Measurements from ENCODE around the gene MTR.
"Not testable (repeated sequence)": the region's sequence is repeated elsewhere in the genome, so short reads cannot be mapped to it uniquely, and the experiment has no call there.

Gene MTR

DNA sequence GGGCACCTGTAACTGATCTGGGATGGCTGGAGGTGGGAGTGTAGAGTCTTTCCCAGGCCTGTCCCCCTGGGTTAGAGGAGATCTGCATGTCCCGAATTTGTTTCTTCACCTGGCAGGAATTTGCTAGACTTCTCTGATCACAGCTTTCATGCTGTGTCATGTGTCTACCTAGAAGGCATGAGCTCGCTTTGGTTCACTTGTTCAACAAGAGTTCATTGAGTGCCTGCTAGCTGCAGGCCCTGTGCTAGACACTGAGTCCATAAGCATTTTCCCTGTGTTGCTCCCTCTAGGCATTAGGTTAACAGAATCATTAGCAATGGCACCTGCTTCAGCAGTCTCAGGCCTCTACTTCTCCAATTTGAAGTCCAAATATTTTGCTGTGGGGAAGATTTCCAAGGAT is 101.6 kb downstream of the MTR start:
- no peaks in the 10 kb centered on the region for H3K27me3 ChIP-seq (ENCODE audit: insufficient read depth, insufficient read length)
- no peaks in the 10 kb centered on the region for H3K4me1 ChIP-seq (ENCODE audit: insufficient read depth, insufficient read length)
- no peak overlapping the region for H3K9ac ChIP-seq (ENCODE audit: insufficient read length, low read depth)
- TF ChIP-seq YY1 (IDR thresholded peaks at IDR 0.05; ENCODE audit: insufficient read depth, insufficient read length) = no peak
- TF ChIP-seq SUZ12 (IDR thresholded peaks at IDR 0.05; ENCODE audit: extremely low read depth, insufficient read depth, insufficient read length) = no peak
- no peak for TF ChIP-seq ZNF274 (IDR thresholded peaks at IDR 0.05; ENCODE audit: low read depth, low read length)
- DNase-seq (ENCODE audit: low read depth, low spot score) = no peak
- H3K9me3 ChIP-seq (ENCODE audit: insufficient read depth, low read length) = no peaks in the 10 kb centered on the region
- H3K4me3 ChIP-seq (ENCODE audit: insufficient read length, low read depth) = no peak overlapping the region
- H3K36me3 ChIP-seq (ENCODE audit: insufficient read depth, insufficient read length, low read length) = peaks cover 88% of the 10 kb centered on the region

DNA sequence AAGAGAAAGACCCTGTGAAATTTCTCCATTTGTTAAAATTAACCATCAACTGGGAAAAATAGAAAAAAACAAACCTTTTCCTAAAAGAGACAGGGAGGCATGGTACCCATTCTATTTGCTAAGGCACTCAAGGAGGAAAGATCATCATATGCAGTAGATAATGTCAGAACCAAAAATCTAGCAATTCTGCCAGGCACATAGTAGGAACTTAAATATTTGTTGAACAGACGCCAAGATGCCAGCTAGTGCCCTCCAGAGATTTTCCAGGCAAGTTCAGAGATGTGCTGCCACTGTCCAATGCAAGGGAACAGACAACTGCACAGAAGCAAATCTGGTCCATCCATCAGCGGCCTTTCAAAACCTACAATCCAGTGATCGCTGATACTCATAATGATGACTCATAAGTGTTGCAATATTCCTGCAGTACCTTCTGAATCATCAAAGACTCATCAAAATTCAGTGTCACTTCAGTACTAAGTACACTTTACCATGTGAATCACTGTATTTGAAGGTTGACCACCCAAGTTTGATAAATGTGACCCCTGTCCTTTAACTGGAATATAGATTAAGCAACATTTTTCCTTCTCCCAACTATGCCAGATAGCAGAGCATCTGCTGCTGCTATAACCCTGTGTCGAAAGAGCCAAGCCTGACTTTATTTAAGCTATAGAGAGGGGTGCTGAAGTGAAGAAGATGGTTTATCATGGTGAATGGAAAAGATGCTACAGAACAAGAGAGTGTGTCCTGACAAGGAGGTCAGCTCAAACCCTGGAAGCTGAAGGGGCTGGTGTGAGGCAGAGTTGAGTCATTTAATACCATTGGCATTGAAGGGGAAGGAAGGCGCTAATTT is 110.0 kb downstream of the MTR start:
- Histone ChIP-seq H3K36me3 (ENCODE audit: insufficient read depth, insufficient read length, low read length) (peaks cover 22% of the 10 kb centered on the region), H3K9ac (ENCODE audit: insufficient read length, low read depth) (no peak overlapping the region), H3K4me1 (ENCODE audit: insufficient read depth, insufficient read length) (peaks cover 2% of the 10 kb centered on the region), H3K9me3 (ENCODE audit: insufficient read depth, low read length) (peaks cover 13% of the 10 kb centered on the region), H3K4me3 (ENCODE audit: insufficient read length, low read depth) (no peak overlapping the region), H3K27me3 (ENCODE audit: insufficient read depth, insufficient read length) (no peaks in the 10 kb centered on the region)
- no peak for DNase-seq (ENCODE audit: low read depth, low spot score)
- TF ChIP-seq YY1 (IDR thresholded peaks at IDR 0.05; ENCODE audit: insufficient read depth, insufficient read length) = no peak
- no peak for TF ChIP-seq ZNF274 (IDR thresholded peaks at IDR 0.05; ENCODE audit: low read depth, low read length)
- no peak for TF ChIP-seq SUZ12 (IDR thresholded peaks at IDR 0.05; ENCODE audit: extremely low read depth, insufficient read depth, insufficient read length)

GRCh38 chr1:236907205-236907604 is 112.1 kb downstream of the MTR start:
- H3K9me3 ChIP-seq (ENCODE audit: insufficient read depth, low read length) = peaks cover 13% of the 10 kb centered on the region
- no peak overlapping the region for H3K9ac ChIP-seq (ENCODE audit: insufficient read length, low read depth)
- TF ChIP-seq SUZ12 (IDR thresholded peaks at IDR 0.05; ENCODE audit: extremely low read depth, insufficient read depth, insufficient read length) = no peak
- no peak for TF ChIP-seq ZNF274 (IDR thresholded peaks at IDR 0.05; ENCODE audit: low read depth, low read length)
- no peak for TF ChIP-seq YY1 (IDR thresholded peaks at IDR 0.05; ENCODE audit: insufficient read depth, insufficient read length)
- H3K27me3 ChIP-seq (ENCODE audit: insufficient read depth, insufficient read length) = no peaks in the 10 kb centered on the region
- peaks cover 2% of the 10 kb centered on the region for H3K4me1 ChIP-seq (ENCODE audit: insufficient read depth, insufficient read length)
- peaks cover 3% of the 10 kb centered on the region for H3K36me3 ChIP-seq (ENCODE audit: insufficient read depth, insufficient read length, low read length)
- H3K4me3 ChIP-seq (ENCODE audit: insufficient read length, low read depth) = no peak overlapping the region
- no peak for DNase-seq (ENCODE audit: low read depth, low spot score)

- Histone ChIP-seq H3K36me3 (ENCODE audit: insufficient read depth, insufficient read length, low read length) (no peaks in the 10 kb centered on the region), H3K4me3 (ENCODE audit: insufficient read length, low read depth) (no peak overlapping the region)
- no peak for DNase-seq (ENCODE audit: low read depth, low spot score)
Observed at GRCh38 chr1:236908669-236909068, 113.6 kb downstream of the MTR start.

DNA sequence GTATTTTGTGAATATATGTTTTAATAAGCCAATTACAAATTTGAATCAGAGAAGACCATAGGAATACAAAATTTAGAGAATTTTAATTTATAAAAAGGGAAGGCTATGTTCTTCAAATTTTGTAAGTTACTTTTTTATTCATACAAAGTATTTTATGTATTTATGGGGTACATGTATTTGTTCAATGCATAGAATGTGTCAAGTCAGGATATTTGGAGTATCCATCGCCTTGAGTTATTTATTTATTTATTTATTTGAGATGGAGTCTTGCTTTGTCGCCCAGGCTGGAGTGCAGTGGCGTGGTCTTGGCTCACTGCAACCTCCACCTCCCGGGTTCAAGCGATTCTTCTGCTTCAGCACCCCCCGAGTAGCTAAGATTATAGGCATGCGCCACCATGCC is 116.0 kb downstream of the MTR start:
- H3K4me3 ChIP-seq (ENCODE audit: insufficient read length, low read depth); H3K4me1 ChIP-seq (ENCODE audit: insufficient read depth, insufficient read length); H3K27me3 ChIP-seq (ENCODE audit: insufficient read depth, insufficient read length); DNase-seq (ENCODE audit: low read depth, low spot score); H3K36me3 ChIP-seq (ENCODE audit: insufficient read depth, insufficient read length, low read length); H3K9ac ChIP-seq (ENCODE audit: insufficient read length, low read depth): not testable (repeated sequence)
- peaks cover 14% of the 10 kb centered on the region for H3K9me3 ChIP-seq (ENCODE audit: insufficient read depth, low read length)

More at GRCh38 chr1:236908669-236909068, 113.6 kb downstream of the MTR start:
- no peak for TF ChIP-seq SUZ12 (IDR thresholded peaks at IDR 0.05; ENCODE audit: extremely low read depth, insufficient read depth, insufficient read length)
- TF ChIP-seq ZNF274 (IDR thresholded peaks at IDR 0.05; ENCODE audit: low read depth, low read length) = no peak
- no peak for TF ChIP-seq YY1 (IDR thresholded peaks at IDR 0.05; ENCODE audit: insufficient read depth, insufficient read length)
- peaks cover 2% of the 10 kb centered on the region for H3K4me1 ChIP-seq (ENCODE audit: insufficient read depth, insufficient read length)
- H3K27me3 ChIP-seq (ENCODE audit: insufficient read depth, insufficient read length) = no peaks in the 10 kb centered on the region
- no peak overlapping the region for H3K9ac ChIP-seq (ENCODE audit: insufficient read length, low read depth)
- H3K9me3 ChIP-seq (ENCODE audit: insufficient read depth, low read length) = peaks cover 13% of the 10 kb centered on the region

DNA sequence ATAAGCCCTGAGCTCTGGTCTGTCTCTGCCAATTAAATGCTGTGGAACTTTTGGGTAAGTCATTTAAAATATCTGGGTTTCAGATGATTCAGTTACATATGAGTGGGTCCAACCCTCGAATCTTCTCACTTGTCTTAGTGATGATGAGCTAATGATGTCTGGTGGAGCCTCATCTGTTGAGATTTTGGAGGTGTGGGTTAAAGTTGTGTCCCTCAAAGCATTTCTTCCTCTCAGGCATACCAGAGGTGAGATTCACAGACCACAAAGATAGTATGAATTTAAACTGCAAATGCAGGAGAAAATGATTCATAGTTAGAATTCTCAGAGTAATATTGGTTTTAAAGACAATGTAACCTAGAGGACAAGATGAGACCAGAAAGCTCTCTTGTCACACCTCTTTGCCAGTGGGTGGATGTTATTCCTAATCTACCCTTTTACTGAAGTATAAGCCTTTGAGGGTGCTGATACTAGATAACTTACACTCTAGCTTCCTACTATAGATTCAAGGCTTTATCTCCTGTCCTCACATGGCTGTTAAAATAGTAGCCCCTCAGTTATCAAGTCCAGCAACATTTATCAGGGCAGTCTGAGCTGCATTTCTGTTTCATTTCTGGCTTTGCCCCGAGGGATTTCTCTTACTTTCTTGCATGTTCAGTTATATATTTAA is 118.4 kb downstream of the MTR start:
- peaks cover 29% of the 10 kb centered on the region for H3K9me3 ChIP-seq (ENCODE audit: insufficient read depth, low read length)
- TF ChIP-seq ZNF274 (IDR thresholded peaks at IDR 0.05; ENCODE audit: low read depth, low read length) = no peak
- TF ChIP-seq YY1 (IDR thresholded peaks at IDR 0.05; ENCODE audit: insufficient read depth, insufficient read length) = no peak
- TF ChIP-seq SUZ12 (IDR thresholded peaks at IDR 0.05; ENCODE audit: extremely low read depth, insufficient read depth, insufficient read length) = no peak
- H3K4me3 ChIP-seq (ENCODE audit: insufficient read length, low read depth) = no peak overlapping the region
- no peaks in the 10 kb centered on the region for H3K27me3 ChIP-seq (ENCODE audit: insufficient read depth, insufficient read length)
- no peaks in the 10 kb centered on the region for H3K4me1 ChIP-seq (ENCODE audit: insufficient read depth, insufficient read length)
- H3K9ac ChIP-seq (ENCODE audit: insufficient read length, low read depth) = no peak overlapping the region
- no peaks in the 10 kb centered on the region for H3K36me3 ChIP-seq (ENCODE audit: insufficient read depth, insufficient read length, low read length)
- DNase-seq (ENCODE audit: low read depth, low spot score) = no peak

GRCh38 chr1:236914375-236914774 is 119.3 kb downstream of the MTR start:
- DNase-seq (ENCODE audit: low read depth, low spot score) = no peak
- H3K4me3 ChIP-seq (ENCODE audit: insufficient read length, low read depth) = no peak overlapping the region
- H3K27me3 ChIP-seq (ENCODE audit: insufficient read depth, insufficient read length) = no peaks in the 10 kb centered on the region

More at GRCh38 chr1:236914375-236914774, 119.3 kb downstream of the MTR start:
- Histone ChIP-seq H3K36me3 (ENCODE audit: insufficient read depth, insufficient read length, low read length) (no peaks in the 10 kb centered on the region), H3K4me1 (ENCODE audit: insufficient read depth, insufficient read length) (no peaks in the 10 kb centered on the region), H3K9ac (ENCODE audit: insufficient read length, low read depth) (no peak overlapping the region), H3K9me3 (ENCODE audit: insufficient read depth, low read length) (peaks cover 20% of the 10 kb centered on the region)
- TF ChIP-seq SUZ12 (IDR thresholded peaks at IDR 0.05; ENCODE audit: extremely low read depth, insufficient read depth, insufficient read length) = no peak
- TF ChIP-seq YY1 (IDR thresholded peaks at IDR 0.05; ENCODE audit: insufficient read depth, insufficient read length) = no peak
- no peak for TF ChIP-seq ZNF274 (IDR thresholded peaks at IDR 0.05; ENCODE audit: low read depth, low read length)
